Epithelial cell of esophagus (primary cell): ENCODE measurements around the gene MBLAC2.

Experiments used
- DNase-seq: peaks from one replicate; pipeline ENCODE4 v3.0.0; 2010; ENCODE audit warnings: low read depth
- H3K4me3 ChIP-seq: 2 replicates; pipeline ENCODE4 v1.5.1; 2011; ENCODE audit warnings: mild to moderate bottlenecking, low read length, control low read depth
- CTCF ChIP-seq: IDR thresholded peaks from 2 replicates; pipeline ENCODE4 v1.5.1; 2011; ENCODE audit warnings: low read depth, mild to moderate bottlenecking, low read length, control low read depth, inconsistent platforms; ENCODE audit not compliant: insufficient read depth; ENCODE audit errors: missing control alignments

MBLAC2 gene

GRCh38 chr5:90472783-90473395, 1.7 kb downstream of the MBLAC2 start:
- TF ChIP-seq CTCF: no peak
- peak overlapping the region; percentile 79 for H3K4me3 ChIP-seq
- no peak for DNase-seq

- TF ChIP-seq CTCF: no peak
- DNase-seq: no peak
- H3K4me3 ChIP-seq: no peak overlapping the region
Observed at GRCh38 chr5:90461288-90461687, 13.3 kb downstream of the MBLAC2 start.

GRCh38 chr5:90446961-90447360, 27.6 kb downstream of the MBLAC2 start:
- no peak for DNase-seq
- TF ChIP-seq CTCF: no peak
- H3K4me3 ChIP-seq: no peak overlapping the region

GRCh38 chr5:90440644-90441043, 33.9 kb downstream of the MBLAC2 start:
- H3K4me3 ChIP-seq: no peak overlapping the region
- no peak for TF ChIP-seq CTCF
- no peak for DNase-seq

GRCh38 chr5:90438100-90438499, 36.5 kb downstream of the MBLAC2 start:
- no peak for DNase-seq

GRCh38 chr5:90437663-90438062, 36.9 kb downstream of the MBLAC2 start:
- no peak for DNase-seq
- no peak for TF ChIP-seq CTCF
- H3K4me3 ChIP-seq: no peak overlapping the region

More at GRCh38 chr5:90438100-90438499, 36.5 kb downstream of the MBLAC2 start:
- H3K4me3 ChIP-seq: no peak overlapping the region
- TF ChIP-seq CTCF: no peak

GRCh38 chr5:90434116-90434714, 40.4 kb downstream of the MBLAC2 start:
- peak; percentile 49 for DNase-seq
- peak; percentile 59 for TF ChIP-seq CTCF
- no peak overlapping the region for H3K4me3 ChIP-seq
